ENCODE measurements around the gene FAM210A. TPM values are rescaled to one million over a fixed set of nuclear protein-coding genes. Genes with fewer than 3 reads are reported as not detected.

Gene FAM210A
- total RNA-seq, 1 experiment from 2014 or later: 26.2 TPM

GRCh38 chr18:13622751-13623150, 103.6 kb downstream of the FAM210A start (continued):
- TF ChIP-seq, protein P1, sequence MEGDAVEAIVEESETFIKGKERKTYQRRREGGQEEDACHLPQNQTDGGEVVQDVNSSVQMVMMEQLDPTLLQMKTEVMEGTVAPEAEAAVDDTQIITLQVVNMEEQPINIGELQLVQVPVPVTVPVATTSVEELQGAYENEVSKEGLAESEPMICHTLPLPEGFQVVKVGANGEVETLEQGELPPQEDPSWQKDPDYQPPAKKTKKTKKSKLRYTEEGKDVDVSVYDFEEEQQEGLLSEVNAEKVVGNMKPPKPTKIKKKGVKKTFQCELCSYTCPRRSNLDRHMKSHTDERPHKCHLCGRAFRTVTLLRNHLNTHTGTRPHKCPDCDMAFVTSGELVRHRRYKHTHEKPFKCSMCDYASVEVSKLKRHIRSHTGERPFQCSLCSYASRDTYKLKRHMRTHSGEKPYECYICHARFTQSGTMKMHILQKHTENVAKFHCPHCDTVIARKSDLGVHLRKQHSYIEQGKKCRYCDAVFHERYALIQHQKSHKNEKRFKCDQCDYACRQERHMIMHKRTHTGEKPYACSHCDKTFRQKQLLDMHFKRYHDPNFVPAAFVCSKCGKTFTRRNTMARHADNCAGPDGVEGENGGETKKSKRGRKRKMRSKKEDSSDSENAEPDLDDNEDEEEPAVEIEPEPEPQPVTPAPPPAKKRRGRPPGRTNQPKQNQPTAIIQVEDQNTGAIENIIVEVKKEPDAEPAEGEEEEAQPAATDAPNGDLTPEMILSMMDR (IDR thresholded peaks at IDR 0.05 in 2 of 3, conservative IDR thresholded peaks at IDR 0.05 in 1 of 3; ENCODE audit: borderline replicate concordance in 1 of 3, insufficient read depth in 1 of 3, low read depth in 2 of 3, low read length in 2 of 3): no peak
- no peak for TF ChIP-seq TCF7L2 (IDR thresholded peaks at IDR 0.05; ENCODE audit: borderline replicate concordance, extremely low read depth, insufficient read depth, insufficient read length)
- TF ChIP-seq CEBPB (IDR thresholded peaks at IDR 0.05; ENCODE audit: low read depth): no peak

GRCh38 chr18:13621886-13622619, 104.3 kb downstream of the FAM210A start:
- ChIA-PET RAD21 (ENCODE audit: low non-redundant PET in 1 of 2, low total read pairs in 2 of 2, uncharacterized antibody in 2 of 2, unreplicated experiment in 2 of 2) (no interaction called here), POLR2A (no interaction called here), CTCF (interaction anchor here (0.7 kb wide), 1 partner anchor 631 kb away, joined by 4 read pairs; no protein-coding TSS in a partner anchor)
- no peak overlapping the region for H3K9ac ChIP-seq (ENCODE audit: low read length)
- no peaks in the 10 kb centered on the region for H3K9me2 ChIP-seq (ENCODE audit: insufficient read depth)
- intact Hi-C loops (cut with micrococcal nuclease): no loop called here
- H3K4me3 ChIP-seq (replicated peaks in 1 of 2; ENCODE audit: low read depth in 1 of 2, low read length in 2 of 2): no peak overlapping the region
- no peaks in the 10 kb centered on the region for H3K36me3 ChIP-seq (ENCODE audit: control insufficient read depth in 1 of 2, insufficient read depth in 2 of 2, low read length in 2 of 2)
- BruUV-seq (replicated peaks): no TSS peak
- no peaks in the 10 kb centered on the region for H4K20me1 ChIP-seq (ENCODE audit: insufficient read depth)
- no peaks in the 10 kb centered on the region for H3K79me2 ChIP-seq (ENCODE audit: insufficient read depth, low read length)
- no peak overlapping the region for H2AFZ ChIP-seq (ENCODE audit: low read depth, low read length, poor library complexity, severe bottlenecking)
- TF ChIP-seq ZNF274 (IDR thresholded peaks at IDR 0.05; ENCODE audit: low read depth, low read length): no peak
- no peak for TF ChIP-seq POLR2AphosphoS5 (IDR thresholded peaks at IDR 0.05; ENCODE audit: low read depth, low read length)
- TF ChIP-seq, protein P2, sequence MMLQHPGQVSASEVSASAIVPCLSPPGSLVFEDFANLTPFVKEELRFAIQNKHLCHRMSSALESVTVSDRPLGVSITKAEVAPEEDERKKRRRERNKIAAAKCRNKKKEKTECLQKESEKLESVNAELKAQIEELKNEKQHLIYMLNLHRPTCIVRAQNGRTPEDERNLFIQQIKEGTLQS (IDR thresholded peaks at IDR 0.05): no peak
- TF ChIP-seq CBX3 (IDR thresholded peaks at IDR 0.05; ENCODE audit: low read depth): no peak
- no peak for TF ChIP-seq ELF1 (IDR thresholded peaks at IDR 0.05; ENCODE audit: borderline replicate concordance, low read depth)
- no peak for TF ChIP-seq TCF7L2 (IDR thresholded peaks at IDR 0.05; ENCODE audit: borderline replicate concordance, extremely low read depth, insufficient read depth, insufficient read length)
- TF ChIP-seq FOSL1 (IDR thresholded peaks at IDR 0.05; ENCODE audit: low read depth): no peak
- TF ChIP-seq, protein P1 (IDR thresholded peaks at IDR 0.05 in 2 of 3, conservative IDR thresholded peaks at IDR 0.05 in 1 of 3; ENCODE audit: borderline replicate concordance in 1 of 3, insufficient read depth in 1 of 3, low read depth in 2 of 3, low read length in 2 of 3): no peak
- TF ChIP-seq SIN3A (IDR thresholded peaks at IDR 0.05; ENCODE audit: low read depth): no peak
- TF ChIP-seq EGR1 (IDR thresholded peaks at IDR 0.05; ENCODE audit: low read depth): no peak
- no peak for TF ChIP-seq CEBPB (IDR thresholded peaks at IDR 0.05; ENCODE audit: low read depth)
- TF ChIP-seq SP1 (IDR thresholded peaks at IDR 0.05; ENCODE audit: low read depth): no peak
- ATAC-seq (no peak), DNase-seq (ENCODE audit: low read depth, low spot score) (no peak)
- H3K9me3 ChIP-seq (ENCODE audit: control insufficient read depth in 1 of 2, insufficient read depth in 1 of 2, low read depth in 1 of 2, low read length in 2 of 2): no peaks in the 10 kb centered on the region
- no peaks in the 10 kb centered on the region; the same call in 1 of the 2 replicates for H3K27me3 ChIP-seq (ENCODE audit: insufficient read depth, low read length)
- H3K27ac ChIP-seq (ENCODE audit: low read depth, low read length): no peak overlapping the region
- no peak overlapping the region for H3K4me2 ChIP-seq (ENCODE audit: low read length)
- no peaks in the 10 kb centered on the region for H3K4me1 ChIP-seq (ENCODE audit: control insufficient read depth in 1 of 2, insufficient read depth in 2 of 2, low read length in 2 of 2)

All from HCT116 (cell line).